ENCODE data around the gene PARD6B.
"Not testable (repeated sequence)": the region's sequence is repeated elsewhere in the genome, so short reads cannot be mapped to it uniquely, and the experiment has no call there.

DNA sequence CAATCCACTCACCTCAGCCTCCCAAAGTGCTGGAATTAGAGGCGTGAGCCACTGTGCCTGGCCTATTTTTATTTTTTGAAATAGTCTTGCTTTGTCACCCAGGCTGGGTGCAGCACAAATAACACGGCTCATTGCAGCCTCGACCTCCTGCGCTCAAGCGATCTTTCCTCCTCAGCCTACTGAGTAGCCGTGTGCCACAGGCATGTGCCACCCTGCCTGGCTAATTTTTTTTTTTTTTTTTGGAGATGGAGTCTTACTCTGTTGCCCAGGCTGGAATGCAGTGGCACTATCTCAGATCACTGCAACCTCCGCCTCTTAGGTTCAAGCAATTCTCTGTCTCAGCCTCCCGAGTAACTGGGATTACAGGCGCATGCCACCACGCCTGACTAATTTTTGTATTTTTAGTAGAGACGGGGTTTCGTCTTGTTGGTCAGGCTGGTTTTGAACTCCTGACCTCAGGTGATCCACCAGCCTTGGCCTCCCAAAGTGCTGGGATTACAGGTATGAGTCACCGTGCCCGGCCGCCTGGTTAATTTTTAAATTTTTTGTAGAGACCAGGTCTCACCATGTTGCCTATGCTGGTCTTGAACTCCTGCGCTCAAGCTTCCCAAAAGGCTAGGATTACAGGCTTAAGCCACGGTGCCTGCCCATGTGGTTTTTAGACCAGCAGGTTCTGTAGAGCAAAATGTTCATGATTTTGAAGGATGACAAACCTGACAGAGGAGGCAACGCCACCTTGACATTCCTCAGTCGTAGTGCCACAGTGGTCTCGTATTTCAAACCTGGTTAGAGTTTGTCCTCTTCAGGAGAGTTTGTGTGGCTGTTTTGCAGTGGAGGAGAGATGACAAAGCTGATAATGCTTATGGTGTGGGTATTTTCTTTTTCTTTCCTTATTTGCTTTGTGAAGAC is 32.4 kb downstream of the PARD6B start:
- TF ChIP-seq, protein P1, sequence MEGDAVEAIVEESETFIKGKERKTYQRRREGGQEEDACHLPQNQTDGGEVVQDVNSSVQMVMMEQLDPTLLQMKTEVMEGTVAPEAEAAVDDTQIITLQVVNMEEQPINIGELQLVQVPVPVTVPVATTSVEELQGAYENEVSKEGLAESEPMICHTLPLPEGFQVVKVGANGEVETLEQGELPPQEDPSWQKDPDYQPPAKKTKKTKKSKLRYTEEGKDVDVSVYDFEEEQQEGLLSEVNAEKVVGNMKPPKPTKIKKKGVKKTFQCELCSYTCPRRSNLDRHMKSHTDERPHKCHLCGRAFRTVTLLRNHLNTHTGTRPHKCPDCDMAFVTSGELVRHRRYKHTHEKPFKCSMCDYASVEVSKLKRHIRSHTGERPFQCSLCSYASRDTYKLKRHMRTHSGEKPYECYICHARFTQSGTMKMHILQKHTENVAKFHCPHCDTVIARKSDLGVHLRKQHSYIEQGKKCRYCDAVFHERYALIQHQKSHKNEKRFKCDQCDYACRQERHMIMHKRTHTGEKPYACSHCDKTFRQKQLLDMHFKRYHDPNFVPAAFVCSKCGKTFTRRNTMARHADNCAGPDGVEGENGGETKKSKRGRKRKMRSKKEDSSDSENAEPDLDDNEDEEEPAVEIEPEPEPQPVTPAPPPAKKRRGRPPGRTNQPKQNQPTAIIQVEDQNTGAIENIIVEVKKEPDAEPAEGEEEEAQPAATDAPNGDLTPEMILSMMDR (IDR thresholded peaks at IDR 0.05; ENCODE audit: insufficient read depth, low read depth, low read length): not testable (repeated sequence)
- not testable (repeated sequence) for TF ChIP-seq EZH2 (IDR thresholded peaks at IDR 0.05; ENCODE audit: insufficient read depth, low read length)

All from astrocyte (in vitro differentiated cells and primary cell).